Kidney glomerular epithelial cell (primary cell): Measurements from ENCODE around the gene NBPF14.
A peak's percentile ranks its signal among the peaks of the same experiment; 100 is the strongest.
"Not testable (repeated sequence)": the region's sequence is repeated elsewhere in the genome, so short reads cannot be mapped to it uniquely, and the experiment has no call there.

Experiments
- DNase-seq: peaks from one replicate; lab custom pipeline; 2025; lab: John Stamatoyannopoulos, UW

Gene NBPF14

GRCh38 chr1:148595911-148596310 lies at the start of gene NBPF14:
Gene NBPF14 (minus strand): TSS chr1:148596011. CDS start chr1:148595717, 294 bp downstream.
- not testable (repeated sequence) for DNase-seq

DNA sequence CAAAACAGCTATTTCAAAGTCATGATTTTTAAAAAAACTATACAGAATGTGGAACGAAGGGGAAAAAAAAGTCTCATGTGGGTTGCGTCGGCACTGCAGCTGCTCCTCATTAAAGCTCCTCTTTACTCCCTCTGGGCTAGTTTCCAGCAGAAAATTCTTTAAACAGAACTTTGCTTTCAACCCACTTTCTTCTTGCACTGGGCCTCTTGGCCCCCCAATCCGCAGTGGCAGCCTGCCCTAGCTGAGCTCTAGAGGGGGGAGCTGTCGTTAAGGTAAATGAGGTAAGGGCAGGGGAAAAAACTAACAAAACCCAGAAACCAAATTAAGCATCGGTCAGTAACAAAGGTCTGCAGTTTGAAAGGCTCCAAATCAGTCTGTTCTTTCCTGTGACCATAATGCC lies 29.6 kb upstream of the NBPF14 start:
- DNase-seq, result not testable (repeated sequence)

- DNase-seq, result not testable (repeated sequence)
These were observed 22.4 kb upstream of the NBPF14 start for GRCh38 chr1:148618216-148618615.

DNA sequence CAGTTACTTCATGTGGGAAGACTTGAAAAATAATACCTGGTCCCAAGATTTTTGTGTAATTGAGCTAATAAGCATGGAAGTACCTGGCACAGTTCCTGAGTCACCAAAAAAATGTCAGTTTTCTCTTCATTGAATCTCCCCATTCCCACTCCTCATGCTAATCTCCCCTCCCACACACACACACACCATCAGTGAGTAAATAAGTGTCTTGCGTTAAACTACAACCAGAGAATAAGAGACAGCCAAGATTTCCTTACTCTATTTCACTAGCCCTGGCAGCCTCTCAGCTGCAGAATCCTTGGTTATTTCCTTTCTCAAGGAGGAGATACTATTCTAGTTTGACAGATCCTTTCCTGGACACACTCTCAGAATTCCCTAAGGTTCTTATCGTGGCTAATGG lies 9.5 kb upstream of the NBPF14 start:
- not testable (repeated sequence) for DNase-seq

GRCh38 chr1:148595360-148595759 lies 451 bp downstream of the NBPF14 start:
- DNase-seq, result not testable (repeated sequence)

GRCh38 chr1:148591098-148591497 lies 4.7 kb downstream of the NBPF14 start:
- not testable (repeated sequence) for DNase-seq

GRCh38 chr1:148532158-148532557 lies 63.7 kb downstream of the NBPF14 start:
- not testable (repeated sequence) for DNase-seq

- DNase-seq, result peak; percentile 76
These were observed 66.7 kb downstream of the NBPF14 start for GRCh38 chr1:148529101-148529567.

DNA sequence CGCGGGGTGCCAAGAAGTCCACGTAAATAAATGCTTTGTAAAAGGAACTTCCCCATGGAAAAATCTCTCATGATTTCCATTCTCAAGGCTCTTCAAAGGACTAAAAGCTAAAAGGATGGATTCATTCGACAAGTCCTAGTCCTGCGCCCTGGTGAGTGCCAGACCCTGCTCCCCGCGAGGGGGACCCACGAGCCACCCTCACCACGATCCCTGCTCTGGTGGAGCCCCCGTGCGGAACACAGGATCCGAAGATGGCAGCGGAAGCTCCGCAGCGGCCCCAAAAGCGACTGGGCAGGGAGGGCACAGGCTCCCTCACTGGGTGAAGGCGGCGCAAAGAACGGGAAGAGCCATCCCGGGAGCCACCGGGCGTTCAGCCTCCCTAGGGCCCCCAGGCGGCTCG lies 67.2 kb downstream of the NBPF14 start:
- not testable (repeated sequence) for DNase-seq

GRCh38 chr1:148526587-148526986 lies 69.2 kb downstream of the NBPF14 start:
- not testable (repeated sequence) for DNase-seq

GRCh38 chr1:148523205-148524144 lies 72.3 kb downstream of the NBPF14 start:
- DNase-seq, result not testable (repeated sequence)

- DNase-seq, result peak; percentile 99
These were observed 73.1 kb downstream of the NBPF14 start for GRCh38 chr1:148522561-148523204.

DNA sequence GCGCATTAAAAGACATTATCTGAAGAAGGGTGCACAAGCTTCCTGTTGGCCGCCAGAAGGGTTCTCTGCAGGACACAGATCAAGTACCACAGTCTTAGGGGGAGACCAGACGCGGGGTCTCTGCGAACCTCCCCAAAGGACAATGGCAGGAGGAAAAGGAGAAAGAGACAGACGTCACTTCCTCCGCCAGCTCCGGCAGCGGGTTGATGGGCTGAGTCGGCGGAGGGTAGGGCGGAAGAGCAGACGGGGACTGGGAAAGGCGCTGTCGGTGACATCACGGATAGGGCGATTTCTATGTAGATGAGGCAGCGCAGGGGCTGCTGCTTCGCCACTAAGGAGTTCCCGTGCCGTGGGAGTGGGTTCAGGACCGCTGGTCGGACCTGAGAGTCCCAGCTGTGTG lies 73.7 kb downstream of the NBPF14 start:
- peak; percentile 67 for DNase-seq

GRCh38 chr1:148514310-148514709 lies 81.5 kb downstream of the NBPF14 start:
- DNase-seq, result not testable (repeated sequence)

DNA sequence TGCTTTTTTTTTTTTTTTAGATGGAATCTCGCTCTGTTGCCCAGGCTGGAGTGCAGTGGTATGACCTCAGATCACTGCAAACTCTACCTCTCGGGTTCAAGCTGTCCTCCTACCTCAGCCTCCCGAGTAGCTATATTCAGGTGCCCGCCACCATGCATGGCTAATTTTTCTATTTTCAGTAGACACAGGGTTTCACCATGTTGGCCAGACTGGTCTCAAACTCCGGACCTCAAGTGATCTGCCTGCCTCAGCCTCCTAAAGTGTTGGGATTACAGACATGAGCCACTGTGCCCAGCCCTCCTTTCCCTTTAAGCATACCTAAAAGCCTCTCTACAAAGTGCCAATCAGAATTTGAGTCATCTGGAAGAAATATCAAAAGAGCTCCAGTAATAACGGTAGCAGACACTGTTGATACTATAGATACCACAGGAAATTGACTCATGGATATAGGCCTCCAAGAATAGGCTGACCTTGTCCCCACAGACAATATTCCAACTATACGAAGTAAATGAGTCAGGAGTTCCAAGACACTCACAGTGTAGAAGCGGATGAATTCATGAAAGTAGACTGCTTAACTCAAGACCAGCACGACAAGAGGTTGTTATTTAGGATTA lies 83.1 kb downstream of the NBPF14 start:
- DNase-seq, result not testable (repeated sequence)

DNA sequence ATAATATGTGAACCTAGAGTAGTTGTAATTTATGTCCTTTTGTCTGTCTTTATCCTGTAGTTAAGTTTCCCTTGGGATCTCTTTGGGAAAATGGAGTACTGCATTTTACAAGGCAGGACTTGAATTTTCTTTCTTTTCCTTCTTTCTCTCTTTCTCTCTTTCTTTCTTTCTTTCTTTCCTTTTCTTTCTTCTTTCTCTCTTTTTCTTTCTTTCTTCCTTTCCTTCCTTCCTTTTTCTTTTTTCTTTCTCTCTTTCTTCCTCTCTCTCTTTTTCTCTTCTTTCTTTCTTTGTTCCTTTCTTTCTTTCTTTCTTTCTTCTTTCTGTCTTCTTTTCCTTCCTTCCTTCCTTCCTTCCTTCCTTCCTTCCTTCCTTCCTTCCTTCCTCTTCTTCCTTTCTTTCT lies 101.9 kb downstream of the NBPF14 start:
- DNase-seq, result not testable (repeated sequence)

DNA sequence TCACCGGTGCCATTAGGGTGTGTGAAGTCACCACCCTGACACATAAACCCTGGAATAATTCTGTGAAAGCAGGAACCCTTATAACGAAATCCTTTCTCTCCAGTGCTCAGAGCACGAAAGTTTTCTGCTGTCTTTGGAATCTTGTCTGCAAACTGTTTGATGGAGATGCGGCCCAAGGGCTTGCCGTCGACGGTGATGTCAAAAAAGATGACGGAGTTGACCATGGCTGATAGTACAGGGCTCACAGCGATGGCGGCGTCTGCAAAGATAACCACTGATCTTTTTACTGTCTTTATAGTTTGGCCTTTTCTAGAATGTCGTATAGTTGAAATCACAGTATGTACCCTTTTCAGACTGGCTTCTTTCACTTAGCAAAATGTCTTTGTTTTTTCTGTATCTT lies 112.8 kb downstream of the NBPF14 start, which contains the start of gene PPIAL4G:
Gene PPIAL4G, minus strand, starts transcription at position 274 of the 400 bp plus-strand sequence. Its CDS starts 50 bp downstream, at position 224.
- not testable (repeated sequence) for DNase-seq
